Endothelial cell of umbilical vein (primary cell): ENCODE results near the gene PAOX. TPM values are rescaled to one million over a fixed set of nuclear protein-coding genes. Genes with fewer than 3 reads are reported as not detected.
"Not testable (repeated sequence)": the region's sequence is repeated elsewhere in the genome, so short reads cannot be mapped to it uniquely, and the experiment has no call there.

Experiments used
- BruUV-seq: library from RNA; stranded (reverse); fragments of 400-500 nt; replicated peaks from 2 replicates; lab custom pipeline; 2021; lab: Mats Ljungman, UMichigan
- CTCF ChIA-PET: fragments of 300-600, 350-600 bp; sonication (Branson Sonifier 250); formaldehyde crosslinking; loops from one replicate; lab custom pipeline; 2021; ENCODE audit warnings: antibody characterized with exemption, inconsistent platforms; lab: Charles Lee
- POLR2A ChIA-PET: fragments of 300-600, 350-600 bp; sonication (Branson Sonifier 250); formaldehyde crosslinking; loops from one replicate; lab custom pipeline; 2021; ENCODE audit warnings: antibody characterized with exemption, inconsistent platforms; lab: Charles Lee
- DNase-seq: peaks from one replicate; pipeline ENCODE4 v3.0.0-alpha.2; 2011; ENCODE audit warnings: low read depth, low spot score
- FAIRE-seq: peaks from 2 replicates; lab custom pipeline; 2011; peaks lifted over from hg19 to GRCh38; lab: Jason Lieb, UNC
- H2AFZ ChIP-seq: 2 replicates; pipeline ENCODE4 v1.6.0; 2012; ENCODE audit warnings: low read depth, low read length, control low read depth, inconsistent platforms
- H3K27ac ChIP-seq: 2 replicates; pipeline ENCODE4 v1.5.1; 2011; ENCODE audit warnings: low read depth, mild to moderate bottlenecking, control low read depth, low read length, moderate library complexity; ENCODE audit not compliant: insufficient read depth
- H3K27me3 ChIP-seq, 2 experiments: 2 replicates each; pipeline versions ENCODE4 v1.6.0 to v1.6.1; 2011; ENCODE audit warnings: low read length in 2 of 2, mixed read lengths in 1 of 2; ENCODE audit not compliant: control insufficient read depth in 2 of 2, insufficient read depth in 2 of 2
- H3K36me3 ChIP-seq, 2 experiments: 2 replicates in 1 of 2; 3 replicates in 1 of 2; pipeline ENCODE4 v1.5.1; 2011; ENCODE audit warnings: low read length in 2 of 2, mild to moderate bottlenecking in 1 of 2, moderate library complexity in 1 of 2; ENCODE audit not compliant: control insufficient read depth in 2 of 2, insufficient read depth in 2 of 2; ENCODE audit errors: extremely low read depth in 1 of 2
- H3K4me1 ChIP-seq: 3 replicates; pipeline ENCODE4 v1.5.1; 2011; ENCODE audit warnings: mild to moderate bottlenecking, low read length; ENCODE audit not compliant: control insufficient read depth, insufficient read depth; ENCODE audit errors: extremely low read depth
- H3K4me2 ChIP-seq: 2 replicates; pipeline ENCODE4 v1.6.1; 2011; ENCODE audit warnings: low read length, control low read depth, mixed read lengths; ENCODE audit not compliant: insufficient read depth
- H3K4me3 ChIP-seq, 3 experiments: fragments of 200-600 bp in 1 of 3; sonication (generic), shearing (Covaris generic) in 1 of 3; replicated peaks in 1 of 3; 2 replicates each; pipeline ENCODE4 v1.5.1; 2011 to 2016; ENCODE audit warnings: control low read depth in 3 of 3, low read length in 3 of 3, mild to moderate bottlenecking in 2 of 3, inconsistent platforms in 1 of 3, low read depth in 1 of 3, moderate library complexity in 1 of 3; ENCODE audit not compliant: insufficient read depth in 1 of 3
- H3K79me2 ChIP-seq: 2 replicates; pipeline ENCODE4 v1.6.0; 2012; ENCODE audit warnings: low read length, inconsistent platforms; ENCODE audit not compliant: control insufficient read depth, insufficient read depth
- H3K9ac ChIP-seq: replicated peaks from 2 replicates; pipeline ENCODE3; 2011; ENCODE audit warnings: low read length, control low read depth; ENCODE audit not compliant: insufficient read depth; ENCODE audit errors: extremely low read depth
- H3K9me1 ChIP-seq: replicated peaks from 3 replicates; pipeline ENCODE4 v1.6.0; 2011; ENCODE audit warnings: mild to moderate bottlenecking, low read length; ENCODE audit not compliant: control insufficient read depth, insufficient read depth; ENCODE audit errors: extremely low read depth
- H3K9me3 ChIP-seq: replicated peaks from 2 replicates; pipeline ENCODE4 v1.5.1; 2012; ENCODE audit warnings: low read length, inconsistent platforms; ENCODE audit not compliant: control insufficient read depth, insufficient read depth
- H4K20me1 ChIP-seq: replicated peaks from 2 replicates; pipeline ENCODE3; 2011; ENCODE audit warnings: mild to moderate bottlenecking, low read length; ENCODE audit not compliant: control insufficient read depth, insufficient read depth; ENCODE audit errors: extremely low read depth
- CTCF ChIP-seq, 2 donors: IDR thresholded peaks; 1 replicate in 1 of 2; 2 replicates in 1 of 2; pipeline ENCODE4 v1.5.1; 2011; ENCODE audit warnings: low read length in 2 of 2, mild to moderate bottlenecking in 2 of 2, moderate library complexity in 2 of 2, control low read depth in 1 of 2, inconsistent platforms in 1 of 2, low read depth in 1 of 2; ENCODE audit not compliant: insufficient read depth in 1 of 2; ENCODE audit errors: extremely low read depth in 1 of 2
- EZH2 ChIP-seq: IDR thresholded peaks from 2 replicates; pipeline ENCODE4 v1.6.1; 2012; ENCODE audit warnings: borderline replicate concordance, low read depth, mild to moderate bottlenecking, moderate library complexity, low read length, inconsistent platforms; ENCODE audit not compliant: severe bottlenecking
- FOS ChIP-seq: IDR thresholded peaks from 2 replicates; pipeline ENCODE4 v1.6.1; 2011; ENCODE audit warnings: mild to moderate bottlenecking, low read length, moderate library complexity, borderline replicate concordance; ENCODE audit not compliant: insufficient read depth
- GATA2 ChIP-seq: IDR thresholded peaks from 2 replicates; pipeline ENCODE4 v1.7.0; 2011; ENCODE audit warnings: low read depth, mild to moderate bottlenecking, moderate library complexity, mixed read lengths, low read length; ENCODE audit not compliant: insufficient read length, insufficient read depth
- JUN ChIP-seq: IDR thresholded peaks from 2 replicates; pipeline ENCODE4 v1.6.1; 2011; ENCODE audit warnings: borderline replicate concordance, low read depth; ENCODE audit not compliant: insufficient read length, insufficient read depth
- MYC ChIP-seq: IDR thresholded peaks from one replicate; pipeline ENCODE4 v1.6.1; 2011; ENCODE audit warnings: mild to moderate bottlenecking, low read depth, low read length
- POLR2A ChIP-seq: IDR thresholded peaks from 2 replicates; pipeline ENCODE4 v1.6.1; 2012; ENCODE audit warnings: low read depth, mild to moderate bottlenecking, control low read depth, low read length
- POLR2AphosphoS5 ChIP-seq: IDR thresholded peaks from 2 replicates; pipeline ENCODE4 v1.6.1; 2012; ENCODE audit warnings: low read depth, mild to moderate bottlenecking, control low read depth, low read length, moderate library complexity; ENCODE audit not compliant: insufficient read depth
- dilution Hi-C: fragments of 300-500 bp; cut with MboI; formaldehyde crosslinking; loops from one replicate; pipeline ENCODE4 v1.15.0; 2019; ENCODE audit warnings: low sequenced_read_pairs; ENCODE audit not compliant: extremely low pct_ligation_motif_present
- intact Hi-C: fragments of 100-400 bp; cut with micrococcal nuclease; formaldehyde crosslinking; loops from one replicate; pipeline ENCODE4 v1.10.0; 2022
- polyA plus RNA-seq, 4 experiments: library from polyadenylated mRNA; depleted of rRNA in 3 of 4; stranded (reverse) in 3 of 4; unstranded in 1 of 4; fragments of >200 nt; gene quantifications; 2 replicates each; pipeline versions ENCODE4 v1.2.1 to v1.2.3, GENCODE V29; 2011 to 2012; ENCODE audit warnings: missing spikeins in 1 of 4
- total RNA-seq: library from RNA; stranded (reverse); gene quantifications from 2 replicates; pipeline ENCODE4 v1.2.3, GENCODE V29; 2021
- TF ChIP-seq, protein P1 (sequence below): IDR thresholded peaks from 2 replicates; pipeline ENCODE4 v1.6.1; 2011; ENCODE audit not compliant: insufficient read depth, insufficient read length

The PAOX gene
- total and polyA plus RNA-seq, 2 donors (not counting 3 experiments of a cell fraction or from before 2014, with no cell fraction given) = 2.6 to 3.8 TPM

DNA sequence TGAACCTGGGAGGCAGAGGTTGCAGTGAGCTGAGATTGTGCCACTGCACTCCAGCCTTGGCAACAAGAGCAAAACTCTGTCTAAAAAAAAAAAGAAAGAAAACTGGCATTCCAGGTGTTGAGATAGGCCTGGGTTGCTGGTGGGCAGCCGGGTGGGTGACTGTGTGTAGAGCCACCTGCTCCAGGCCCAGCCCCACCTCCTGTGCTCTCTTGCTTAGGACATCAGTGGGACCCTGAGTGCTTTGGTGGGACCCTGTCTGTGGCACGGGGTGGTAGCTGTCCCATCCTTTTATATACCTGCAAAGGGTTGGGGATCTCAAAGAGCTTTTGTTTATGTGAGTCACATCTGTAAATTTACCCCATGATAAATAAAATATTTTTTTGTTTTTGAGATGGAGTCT lies 6.2 kb downstream of the PAOX start:
- no peak for TF ChIP-seq MYC
- TF ChIP-seq EZH2 = no peak
- no peak for TF ChIP-seq POLR2AphosphoS5
- TF ChIP-seq, protein P1, sequence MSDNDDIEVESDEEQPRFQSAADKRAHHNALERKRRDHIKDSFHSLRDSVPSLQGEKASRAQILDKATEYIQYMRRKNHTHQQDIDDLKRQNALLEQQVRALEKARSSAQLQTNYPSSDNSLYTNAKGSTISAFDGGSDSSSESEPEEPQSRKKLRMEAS = no peak
- TF ChIP-seq FOS = no peak
- TF ChIP-seq CTCF (IDR thresholded peaks at IDR 0.05; ENCODE audit: extremely low read depth in 1 of 2, insufficient read depth in 1 of 2, low read depth in 1 of 2, low read length in 2 of 2) = no peak
- TF ChIP-seq POLR2A = no peak
- TF ChIP-seq JUN = no peak
- TF ChIP-seq GATA2 = no peak
- H3K36me3 ChIP-seq = no peaks in the 10 kb centered on the region
- intact Hi-C loops = no loop called here
- peaks cover 2% of the 10 kb centered on the region for H3K4me1 ChIP-seq
- BruUV-seq = no TSS peak
- no peak for FAIRE-seq
- no peak overlapping the region for H2AFZ ChIP-seq
- H3K9me3 ChIP-seq = no peaks in the 10 kb centered on the region
- DNase-seq = no peak
- H3K4me3 ChIP-seq = no peak overlapping the region
- no peaks in the 10 kb centered on the region for H3K79me2 ChIP-seq
- ChIA-PET POLR2A (no interaction called here), CTCF (no interaction called here)
- dilution Hi-C loops = no loop called here
- no peak overlapping the region for H3K9ac ChIP-seq
- no peaks in the 10 kb centered on the region for H4K20me1 ChIP-seq
- H3K27ac ChIP-seq = no peak overlapping the region
- no peak overlapping the region for H3K4me2 ChIP-seq
- no peaks in the 10 kb centered on the region for H3K9me1 ChIP-seq
- no peaks in the 10 kb centered on the region for H3K27me3 ChIP-seq

GRCh38 chr10:133386951-133387350 lies 7.9 kb downstream of the PAOX start:
- H3K9me3 ChIP-seq, H3K27me3 ChIP-seq, H3K4me3 ChIP-seq, H4K20me1 ChIP-seq, H2AFZ ChIP-seq, H3K9ac ChIP-seq, H3K9me1 ChIP-seq, intact Hi-C loops, H3K4me2 ChIP-seq, FAIRE-seq, H3K4me1 ChIP-seq, DNase-seq, H3K27ac ChIP-seq, BruUV-seq, H3K79me2 ChIP-seq, CTCF ChIA-PET, H3K36me3 ChIP-seq, dilution Hi-C loops, POLR2A ChIA-PET: not testable (repeated sequence)
